ENCODE results near the gene DUSP5.

DUSP5 gene

GRCh38 chr10:110495731-110496552 lies 1.8 kb upstream of the DUSP5 start:
- no peak for TF ChIP-seq CTCF (IDR thresholded peaks at IDR 0.05; ENCODE audit: insufficient read depth, low read depth, low read length, missing control alignments)
- peak; percentile 83 for DNase-seq (ENCODE audit: low read depth)
- H3K4me3 ChIP-seq (ENCODE audit: low read length): peak overlapping the region; percentile 77

DNA sequence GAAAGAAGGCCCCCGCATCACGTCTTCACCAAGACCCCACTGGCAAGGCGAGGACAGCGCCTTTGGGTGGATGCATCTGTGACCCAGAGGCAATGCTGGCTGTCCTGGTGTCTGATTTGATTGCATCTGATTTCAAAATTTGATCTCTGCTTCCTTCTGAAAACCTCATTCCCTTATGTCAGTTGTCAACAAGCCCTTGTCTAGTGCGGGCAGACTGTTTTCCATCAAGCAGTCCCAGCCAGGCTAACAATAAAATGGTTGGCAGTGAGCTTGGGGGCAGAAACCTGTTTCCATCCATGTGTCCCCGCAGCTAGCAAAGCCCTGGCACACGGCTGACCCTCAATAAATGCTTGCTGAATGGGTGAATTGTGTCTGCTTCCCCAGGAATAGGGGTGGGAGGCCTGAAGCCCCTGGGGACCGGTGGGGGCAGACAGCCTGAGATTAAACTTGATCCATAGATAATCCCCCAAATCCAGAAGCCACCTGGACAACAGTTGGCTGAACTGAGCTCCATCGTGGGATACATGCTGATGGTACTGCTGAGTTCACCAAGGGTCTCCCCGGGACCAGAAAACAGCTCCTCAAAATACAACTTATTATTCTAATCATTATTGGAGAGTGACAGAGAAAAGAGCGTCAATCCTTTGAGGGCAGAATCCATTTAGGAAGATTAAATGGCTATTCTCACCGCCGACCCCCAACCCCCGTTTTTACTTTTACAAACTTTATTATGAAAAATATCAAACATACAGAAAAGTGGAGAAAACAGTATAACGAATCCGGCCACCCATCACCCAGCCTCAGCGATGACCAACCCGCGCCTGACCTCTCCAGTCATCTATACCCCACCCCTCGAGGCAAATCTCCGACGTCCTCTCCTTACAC lies 912 bp upstream of the DUSP5 start:
- TF ChIP-seq CTCF (IDR thresholded peaks at IDR 0.05; ENCODE audit: insufficient read depth, low read depth, low read length, missing control alignments): no peak
- DNase-seq (ENCODE audit: low read depth): peak; percentile 36
- H3K4me3 ChIP-seq (ENCODE audit: low read length): peak overlapping the region; percentile 77

- H3K4me3 ChIP-seq (ENCODE audit: low read length): peak overlapping the region; percentile 69
- peak; percentile 52 for DNase-seq (ENCODE audit: low read depth)
- TF ChIP-seq CTCF (IDR thresholded peaks at IDR 0.05; ENCODE audit: insufficient read depth, low read depth, low read length, missing control alignments): no peak
Measured at GRCh38 chr10:110498087-110498981, 627 bp downstream of the DUSP5 start.

DNA sequence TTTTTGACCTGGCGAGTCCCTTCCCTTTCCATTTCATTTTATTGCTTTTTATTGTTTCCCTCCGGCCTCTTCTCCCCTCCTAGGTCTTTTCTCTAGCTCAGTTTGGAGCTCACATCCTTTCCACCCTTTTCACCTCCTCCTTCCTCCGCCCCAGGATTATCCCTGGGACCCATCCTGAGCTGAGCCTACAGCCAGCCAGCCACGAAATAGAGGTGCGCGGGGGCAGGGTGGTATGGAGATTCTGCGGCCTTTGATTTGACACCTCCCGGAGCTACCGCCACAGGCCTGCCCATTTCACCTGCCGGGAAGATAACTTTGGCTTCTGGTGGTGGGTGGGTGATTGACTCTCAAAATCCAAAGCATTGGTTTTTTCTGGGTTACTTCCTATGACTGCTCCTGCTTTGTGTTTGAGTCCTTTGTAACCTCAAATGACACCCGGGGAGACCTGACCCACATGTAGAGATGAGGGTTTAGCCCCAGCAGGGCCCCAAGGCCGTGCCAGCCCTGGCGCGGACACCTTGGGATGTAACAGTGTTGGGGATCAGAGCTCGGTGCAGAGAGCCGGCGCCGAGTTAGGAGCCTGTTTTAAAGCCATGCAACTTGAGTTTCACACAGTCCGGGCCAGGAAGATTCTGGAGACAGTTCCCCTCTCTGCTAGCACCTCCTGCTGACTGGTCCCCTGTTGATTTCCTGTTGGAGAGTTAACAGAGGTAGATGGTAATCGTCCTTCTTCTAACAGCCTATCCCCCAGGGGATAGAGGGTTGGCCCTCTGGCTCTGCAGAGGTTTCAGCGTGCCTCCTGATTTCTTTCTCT lies 1.5 kb downstream of the DUSP5 start:
- H3K4me3 ChIP-seq (ENCODE audit: low read length): peak overlapping the region; percentile 69
- TF ChIP-seq CTCF (IDR thresholded peaks at IDR 0.05; ENCODE audit: insufficient read depth, low read depth, low read length, missing control alignments): peak; percentile 51
- peak; percentile 82 for DNase-seq (ENCODE audit: low read depth)

- no peak for TF ChIP-seq CTCF (IDR thresholded peaks at IDR 0.05; ENCODE audit: insufficient read depth, low read depth, low read length, missing control alignments)
- H3K4me3 ChIP-seq (ENCODE audit: low read length): peak overlapping the region; percentile 69
- no peak for DNase-seq (ENCODE audit: low read depth)
Measured at GRCh38 chr10:110499796-110500514, 2.2 kb downstream of the DUSP5 start.
